Panc1 (cell line): ENCODE measurements around the gene CDK6. TPM values are rescaled to one million over a fixed set of nuclear protein-coding genes. Genes with fewer than 3 reads are reported as not detected.
A peak's percentile ranks its signal among the peaks of the same experiment; 100 is the strongest.

Source experiments
- ATAC-seq: fragments of 200-7000 bp; cut with Tn5 transposase; 2 replicates; pipeline ENCODE4 v1.9.1; 2020; ENCODE audit warnings: mild to moderate bottlenecking, moderate library complexity
- BruUV-seq: library from RNA; stranded (reverse); fragments of 400-500 nt; replicated peaks from 2 replicates; lab custom pipeline; 2021; lab: Mats Ljungman, UMichigan
- CTCF ChIA-PET: fragments of 300-600 bp; sonication (Branson Sonifier 250); formaldehyde crosslinking; loops from one replicate; lab custom pipeline; 2022; ENCODE audit warnings: antibody characterized with exemption; lab: Charles Lee
- POLR2A ChIA-PET: fragments of 300-600 bp; sonication (Branson Sonifier 250); formaldehyde crosslinking; loops from one replicate; lab custom pipeline; 2022; ENCODE audit warnings: antibody characterized with exemption; lab: Charles Lee
- DNase-seq: peaks from one replicate; pipeline ENCODE4 v3.0.0-alpha.2; 2010; ENCODE audit warnings: low read depth, low spot score
- H3K27ac ChIP-seq: 2 replicates; pipeline ENCODE4 v1.5.1; 2011; ENCODE audit warnings: mild to moderate bottlenecking, low read length, inconsistent platforms
- H3K27me3 ChIP-seq: fragments of 200-500 bp; sonication (Bioruptor generic); 2 replicates; pipeline ENCODE4 v1.6.0; 2014; ENCODE audit warnings: low read length, inconsistent platforms; ENCODE audit not compliant: control insufficient read depth, insufficient read depth
- H3K36me3 ChIP-seq: fragments of 200-500 bp; sonication (Bioruptor generic); 2 replicates; pipeline ENCODE4 v1.5.1; 2014; ENCODE audit warnings: inconsistent platforms, mild to moderate bottlenecking, low read length, moderate library complexity; ENCODE audit not compliant: control insufficient read depth, insufficient read depth
- H3K4me1 ChIP-seq: 2 replicates; pipeline ENCODE4 v1.5.1; 2011; ENCODE audit warnings: inconsistent platforms, mild to moderate bottlenecking, low read length, moderate library complexity; ENCODE audit not compliant: control insufficient read depth, insufficient read depth
- H3K4me3 ChIP-seq, 2 experiments: 2 replicates each; pipeline ENCODE4 v1.5.1; 2011 to 2012; ENCODE audit warnings: low read depth in 2 of 2, low read length in 2 of 2, mild to moderate bottlenecking in 2 of 2, inconsistent platforms in 1 of 2, moderate library complexity in 1 of 2
- H3K9me3 ChIP-seq: fragments of 200-500 bp; sonication (Bioruptor generic); 2 replicates; pipeline ENCODE4 v1.5.1; 2014; ENCODE audit warnings: low read depth, mild to moderate bottlenecking, inconsistent platforms, low read length, moderate library complexity; ENCODE audit not compliant: control insufficient read depth, insufficient read depth
- CTCF ChIP-seq: fragments of 450-650 bp; IDR thresholded peaks from 2 replicates; pipeline ENCODE4 v1.5.1; 2017; ENCODE audit warnings: mild to moderate bottlenecking
- POLR2AphosphoS5 ChIP-seq: IDR thresholded peaks from 2 replicates; pipeline ENCODE4 v1.6.1; 2012; ENCODE audit warnings: mild to moderate bottlenecking, low read depth, low read length, moderate library complexity
- REST ChIP-seq, 2 experiments: IDR thresholded peaks; 2 replicates each; pipeline ENCODE4 v1.6.1; 2011 to 2012; ENCODE audit warnings: low read depth in 2 of 2, control low read depth in 1 of 2, low read length in 1 of 2, mild to moderate bottlenecking in 1 of 2, moderate library complexity in 1 of 2; ENCODE audit not compliant: insufficient read depth in 1 of 2
- SIN3A ChIP-seq: IDR thresholded peaks from 2 replicates; pipeline ENCODE4 v1.6.1; 2012; ENCODE audit warnings: low read depth, mild to moderate bottlenecking, low read length, moderate library complexity, borderline replicate concordance; ENCODE audit not compliant: insufficient read depth
- TCF7L2 ChIP-seq: IDR thresholded peaks from 2 replicates; pipeline ENCODE4 v1.6.1; 2011; ENCODE audit warnings: mild to moderate bottlenecking, low read depth, low read length, inconsistent platforms
- in situ Hi-C: cut with HindIII; loops from 2 replicates; pipeline ENCODE4 v1.10.0; 2016; ENCODE audit warnings: low sequenced_read_pairs, low pct_unique_long_range_greater_than_20kb
- intact Hi-C: fragments of 100-400 bp; cut with micrococcal nuclease; formaldehyde crosslinking; loops from one replicate; pipeline ENCODE4 v1.10.0; 2022; ENCODE audit not compliant: unreplicated experiment
- total RNA-seq: library from RNA; stranded (reverse); gene quantifications from one replicate; pipeline ENCODE4 v1.2.1, GENCODE V29; 2021; ENCODE audit not compliant: unreplicated experiment

The CDK6 gene
- total RNA-seq, 1 experiment from 2014 or later = 57.4 TPM

GRCh38 chr7:92685136-92686042 is 151.0 kb downstream of the CDK6 start:
- no peak for ATAC-seq
- no peak for DNase-seq
- in situ Hi-C loops = no loop called here
- H3K27me3 ChIP-seq = no peaks in the 10 kb centered on the region
- POLR2A ChIA-PET = no interaction called here
- peaks cover 20% of the 10 kb centered on the region for H3K4me1 ChIP-seq
- BruUV-seq = no TSS peak
- CTCF ChIA-PET = interaction anchor here (0.7 kb wide), 1 partner anchor 337 kb away, joined by 3 read pairs; no protein-coding TSS in a partner anchor
- intact Hi-C loops = no loop called here
- TF ChIP-seq POLR2AphosphoS5 = no peak
- TF ChIP-seq SIN3A = no peak
- TF ChIP-seq REST (IDR thresholded peaks at IDR 0.05; ENCODE audit: insufficient read depth in 1 of 2, low read depth in 2 of 2, low read length in 1 of 2) = no peak
- TF ChIP-seq CTCF = no peak
- no peak for TF ChIP-seq TCF7L2
- H3K36me3 ChIP-seq = no peaks in the 10 kb centered on the region
- no peaks in the 10 kb centered on the region for H3K9me3 ChIP-seq
- peak overlapping the region; percentile 32 for H3K27ac ChIP-seq
- no peak overlapping the region for H3K4me3 ChIP-seq

GRCh38 chr7:92684274-92684673 is 152.1 kb downstream of the CDK6 start:
- H3K27me3 ChIP-seq = no peaks in the 10 kb centered on the region
- ATAC-seq (peak; percentile 52; the same call in 1 of the 2 replicates), DNase-seq (no peak)
- TF ChIP-seq TCF7L2 (no peak), CTCF (no peak), SIN3A (no peak), POLR2AphosphoS5 (no peak), REST (IDR thresholded peaks at IDR 0.05; ENCODE audit: insufficient read depth in 1 of 2, low read depth in 2 of 2, low read length in 1 of 2) (no peak)
- no peaks in the 10 kb centered on the region for H3K9me3 ChIP-seq
- in situ Hi-C loops = no loop called here
- peaks cover 20% of the 10 kb centered on the region for H3K4me1 ChIP-seq
- H3K36me3 ChIP-seq = no peaks in the 10 kb centered on the region
- no TSS peak for BruUV-seq
- H3K4me3 ChIP-seq = no peak overlapping the region
- CTCF ChIA-PET = no interaction called here
- POLR2A ChIA-PET = no interaction called here
- intact Hi-C loops = no loop called here
- H3K27ac ChIP-seq = peak overlapping the region; percentile 2; the same call in 1 of the 2 replicates
